HL-60 (cell line): ENCODE data around the gene SPEM1.

ENCODE experiments used
- POLR2AphosphoS5 ChIP-seq: IDR thresholded peaks from 2 replicates; pipeline ENCODE4 v1.6.1; 2012; ENCODE audit warnings: low read depth
- TF ChIP-seq, protein P1 (sequence below): IDR thresholded peaks from 2 replicates; pipeline ENCODE4 v1.6.1; 2012; ENCODE audit warnings: low read depth; ENCODE audit not compliant: insufficient replicate concordance
- TF ChIP-seq, protein P2 (sequence below): IDR thresholded peaks from one replicate; pipeline ENCODE4 v1.5.1; 2011; ENCODE audit warnings: low read length, control low read depth, inconsistent platforms; ENCODE audit not compliant: insufficient read depth

DNA sequence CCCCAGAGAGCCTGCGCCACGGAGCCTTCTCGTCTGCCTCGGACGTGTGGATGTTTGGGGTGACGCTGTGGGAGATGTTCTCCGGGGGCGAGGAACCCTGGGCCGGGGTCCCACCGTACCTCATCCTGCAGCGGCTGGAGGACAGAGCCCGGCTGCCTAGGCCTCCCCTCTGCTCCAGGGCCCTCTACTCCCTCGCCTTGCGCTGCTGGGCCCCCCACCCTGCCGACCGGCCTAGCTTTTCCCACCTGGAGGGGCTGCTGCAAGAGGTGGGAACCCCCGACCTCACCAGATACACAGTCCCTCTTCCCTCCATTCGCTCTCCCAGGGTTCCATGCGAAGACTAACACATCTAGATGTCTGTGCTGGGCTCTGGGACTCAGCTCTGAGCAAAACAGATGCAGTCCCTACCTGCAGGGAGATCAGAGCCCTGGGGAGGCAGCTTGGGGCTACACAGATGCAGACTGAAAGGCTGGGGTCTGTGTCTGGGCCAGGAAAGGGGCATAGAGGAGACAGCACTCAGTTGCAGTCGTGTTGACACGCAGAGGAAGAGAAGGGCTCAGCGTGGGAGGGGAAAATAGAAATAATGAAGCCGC, 35.5 kb upstream of the SPEM1 start:
- TF ChIP-seq, protein P1, sequence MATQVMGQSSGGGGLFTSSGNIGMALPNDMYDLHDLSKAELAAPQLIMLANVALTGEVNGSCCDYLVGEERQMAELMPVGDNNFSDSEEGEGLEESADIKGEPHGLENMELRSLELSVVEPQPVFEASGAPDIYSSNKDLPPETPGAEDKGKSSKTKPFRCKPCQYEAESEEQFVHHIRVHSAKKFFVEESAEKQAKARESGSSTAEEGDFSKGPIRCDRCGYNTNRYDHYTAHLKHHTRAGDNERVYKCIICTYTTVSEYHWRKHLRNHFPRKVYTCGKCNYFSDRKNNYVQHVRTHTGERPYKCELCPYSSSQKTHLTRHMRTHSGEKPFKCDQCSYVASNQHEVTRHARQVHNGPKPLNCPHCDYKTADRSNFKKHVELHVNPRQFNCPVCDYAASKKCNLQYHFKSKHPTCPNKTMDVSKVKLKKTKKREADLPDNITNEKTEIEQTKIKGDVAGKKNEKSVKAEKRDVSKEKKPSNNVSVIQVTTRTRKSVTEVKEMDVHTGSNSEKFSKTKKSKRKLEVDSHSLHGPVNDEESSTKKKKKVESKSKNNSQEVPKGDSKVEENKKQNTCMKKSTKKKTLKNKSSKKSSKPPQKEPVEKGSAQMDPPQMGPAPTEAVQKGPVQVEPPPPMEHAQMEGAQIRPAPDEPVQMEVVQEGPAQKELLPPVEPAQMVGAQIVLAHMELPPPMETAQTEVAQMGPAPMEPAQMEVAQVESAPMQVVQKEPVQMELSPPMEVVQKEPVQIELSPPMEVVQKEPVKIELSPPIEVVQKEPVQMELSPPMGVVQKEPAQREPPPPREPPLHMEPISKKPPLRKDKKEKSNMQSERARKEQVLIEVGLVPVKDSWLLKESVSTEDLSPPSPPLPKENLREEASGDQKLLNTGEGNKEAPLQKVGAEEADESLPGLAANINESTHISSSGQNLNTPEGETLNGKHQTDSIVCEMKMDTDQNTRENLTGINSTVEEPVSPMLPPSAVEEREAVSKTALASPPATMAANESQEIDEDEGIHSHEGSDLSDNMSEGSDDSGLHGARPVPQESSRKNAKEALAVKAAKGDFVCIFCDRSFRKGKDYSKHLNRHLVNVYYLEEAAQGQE = no peak
- TF ChIP-seq, protein P2, sequence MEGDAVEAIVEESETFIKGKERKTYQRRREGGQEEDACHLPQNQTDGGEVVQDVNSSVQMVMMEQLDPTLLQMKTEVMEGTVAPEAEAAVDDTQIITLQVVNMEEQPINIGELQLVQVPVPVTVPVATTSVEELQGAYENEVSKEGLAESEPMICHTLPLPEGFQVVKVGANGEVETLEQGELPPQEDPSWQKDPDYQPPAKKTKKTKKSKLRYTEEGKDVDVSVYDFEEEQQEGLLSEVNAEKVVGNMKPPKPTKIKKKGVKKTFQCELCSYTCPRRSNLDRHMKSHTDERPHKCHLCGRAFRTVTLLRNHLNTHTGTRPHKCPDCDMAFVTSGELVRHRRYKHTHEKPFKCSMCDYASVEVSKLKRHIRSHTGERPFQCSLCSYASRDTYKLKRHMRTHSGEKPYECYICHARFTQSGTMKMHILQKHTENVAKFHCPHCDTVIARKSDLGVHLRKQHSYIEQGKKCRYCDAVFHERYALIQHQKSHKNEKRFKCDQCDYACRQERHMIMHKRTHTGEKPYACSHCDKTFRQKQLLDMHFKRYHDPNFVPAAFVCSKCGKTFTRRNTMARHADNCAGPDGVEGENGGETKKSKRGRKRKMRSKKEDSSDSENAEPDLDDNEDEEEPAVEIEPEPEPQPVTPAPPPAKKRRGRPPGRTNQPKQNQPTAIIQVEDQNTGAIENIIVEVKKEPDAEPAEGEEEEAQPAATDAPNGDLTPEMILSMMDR = no peak
- TF ChIP-seq POLR2AphosphoS5 = no peak
